Osteocyte (in vitro differentiated cells): ENCODE results near the gene FAN1. TPM values are rescaled to one million over a fixed set of nuclear protein-coding genes. Genes with fewer than 3 reads are reported as not detected.

Experiments
- DNase-seq: peaks from one replicate; pipeline ENCODE4 v3.0.0; 2021; ENCODE audit warnings: mixed read lengths; ENCODE audit not compliant: unreplicated experiment; ENCODE audit errors: extremely low spot score
- H3K27ac Mint-ChIP-seq: one replicate; pipeline ENCODE4 v1.8.0; 2021; ENCODE audit warnings: mild to moderate bottlenecking, mixed read lengths; ENCODE audit not compliant: unreplicated experiment
- H3K27me3 Mint-ChIP-seq: one replicate; pipeline ENCODE4 v1.8.0; 2021; ENCODE audit warnings: mixed read lengths; ENCODE audit not compliant: unreplicated experiment
- H3K36me3 Mint-ChIP-seq: one replicate; pipeline ENCODE4 v1.8.0; 2021; ENCODE audit warnings: mixed read lengths; ENCODE audit not compliant: unreplicated experiment
- H3K4me1 Mint-ChIP-seq: one replicate; pipeline ENCODE4 v1.8.0; 2021; ENCODE audit warnings: mixed read lengths; ENCODE audit not compliant: unreplicated experiment
- H3K4me3 Mint-ChIP-seq: one replicate; pipeline ENCODE4 v1.8.0; 2021; ENCODE audit warnings: mild to moderate bottlenecking, moderate library complexity, mixed read lengths; ENCODE audit not compliant: unreplicated experiment
- H3K9me3 Mint-ChIP-seq: one replicate; pipeline ENCODE4 v1.8.0; 2021; ENCODE audit warnings: mixed read lengths; ENCODE audit not compliant: unreplicated experiment
- total RNA-seq: library from RNA; stranded (reverse); gene quantifications from 2 replicates; pipeline ENCODE4 v1.2.1, GENCODE V29; 2021
- TF ChIP-seq, protein P1 (sequence below): fragments of 200-600 bp; sonication (generic); IDR thresholded peaks from 2 replicates; pipeline ENCODE4 v1.5.0; 2021; ENCODE audit warnings: antibody characterized with exemption, mild to moderate bottlenecking, moderate library complexity

The FAN1 gene
- total RNA-seq, 1 donor from 2014 or later: 21.5 TPM

DNA sequence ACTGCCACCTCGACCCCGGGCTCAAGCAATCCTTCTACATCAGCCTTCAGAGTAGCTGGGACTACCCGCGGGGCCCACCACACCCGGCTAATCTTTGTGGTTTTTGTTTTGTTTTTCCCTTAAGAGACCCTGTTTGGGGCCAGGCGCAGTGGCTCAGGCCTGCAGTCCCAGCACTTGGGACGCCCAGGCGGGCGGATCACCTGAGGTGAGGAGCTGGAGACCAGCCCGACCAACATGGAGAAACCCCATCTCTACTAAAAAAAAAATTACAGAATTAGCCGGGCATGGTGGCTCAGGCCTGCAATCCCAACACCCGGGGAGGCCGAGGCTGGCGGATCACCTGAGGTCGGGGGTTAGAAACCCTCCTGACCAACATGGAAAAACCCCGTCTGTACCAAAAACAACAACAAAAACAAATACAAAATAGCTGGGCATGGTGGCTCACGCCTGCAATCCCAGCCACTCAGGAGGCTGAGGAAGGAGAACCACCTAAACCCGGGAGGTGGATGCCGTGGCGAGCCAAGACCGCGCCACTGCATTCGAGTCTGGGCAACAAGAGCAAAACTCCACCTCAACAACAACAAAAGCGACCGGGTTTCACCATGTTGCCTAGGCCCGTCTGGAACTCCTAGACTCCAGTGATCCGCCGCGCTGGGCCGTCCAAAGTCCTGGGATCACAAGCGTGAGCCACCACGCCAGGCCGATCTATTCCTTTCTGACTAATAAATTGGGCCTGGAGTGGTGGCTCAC, 8.1 kb upstream of the FAN1 start:
- H3K4me3 Mint-ChIP-seq: no peak overlapping the region
- peaks cover 5% of the 10 kb centered on the region for H3K36me3 Mint-ChIP-seq
- no peak overlapping the region for H3K27ac Mint-ChIP-seq
- H3K9me3 Mint-ChIP-seq: no peaks in the 10 kb centered on the region
- no peak for DNase-seq
- H3K4me1 Mint-ChIP-seq: peaks cover 4% of the 10 kb centered on the region
- no peaks in the 10 kb centered on the region for H3K27me3 Mint-ChIP-seq
- TF ChIP-seq, protein P1, sequence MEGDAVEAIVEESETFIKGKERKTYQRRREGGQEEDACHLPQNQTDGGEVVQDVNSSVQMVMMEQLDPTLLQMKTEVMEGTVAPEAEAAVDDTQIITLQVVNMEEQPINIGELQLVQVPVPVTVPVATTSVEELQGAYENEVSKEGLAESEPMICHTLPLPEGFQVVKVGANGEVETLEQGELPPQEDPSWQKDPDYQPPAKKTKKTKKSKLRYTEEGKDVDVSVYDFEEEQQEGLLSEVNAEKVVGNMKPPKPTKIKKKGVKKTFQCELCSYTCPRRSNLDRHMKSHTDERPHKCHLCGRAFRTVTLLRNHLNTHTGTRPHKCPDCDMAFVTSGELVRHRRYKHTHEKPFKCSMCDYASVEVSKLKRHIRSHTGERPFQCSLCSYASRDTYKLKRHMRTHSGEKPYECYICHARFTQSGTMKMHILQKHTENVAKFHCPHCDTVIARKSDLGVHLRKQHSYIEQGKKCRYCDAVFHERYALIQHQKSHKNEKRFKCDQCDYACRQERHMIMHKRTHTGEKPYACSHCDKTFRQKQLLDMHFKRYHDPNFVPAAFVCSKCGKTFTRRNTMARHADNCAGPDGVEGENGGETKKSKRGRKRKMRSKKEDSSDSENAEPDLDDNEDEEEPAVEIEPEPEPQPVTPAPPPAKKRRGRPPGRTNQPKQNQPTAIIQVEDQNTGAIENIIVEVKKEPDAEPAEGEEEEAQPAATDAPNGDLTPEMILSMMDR: no peak

DNA sequence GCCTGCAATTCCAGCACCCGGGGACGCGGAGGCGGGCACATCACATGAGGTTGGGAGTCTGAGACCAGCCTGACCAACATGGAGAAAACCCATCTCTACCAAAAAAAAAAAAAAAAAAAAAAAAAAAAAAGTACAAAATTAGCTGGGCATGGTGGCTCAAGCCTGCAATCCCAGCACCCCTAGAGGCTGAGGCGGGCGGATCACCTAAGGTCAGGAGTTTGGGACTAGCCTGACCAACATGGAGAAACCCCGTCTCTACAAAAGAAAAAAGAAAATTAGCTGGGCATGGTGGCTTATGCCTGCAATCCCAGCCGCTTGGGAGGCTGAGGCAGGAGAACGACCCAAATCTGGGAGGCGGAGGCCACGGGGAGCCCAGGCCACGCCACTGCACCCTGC, 7.5 kb upstream of the FAN1 start:
- no peak for DNase-seq
- no peaks in the 10 kb centered on the region for H3K9me3 Mint-ChIP-seq
- TF ChIP-seq, protein P1: no peak
- no peak overlapping the region for H3K4me3 Mint-ChIP-seq
- H3K27me3 Mint-ChIP-seq: no peaks in the 10 kb centered on the region
- peaks cover 4% of the 10 kb centered on the region for H3K4me1 Mint-ChIP-seq
- peaks cover 5% of the 10 kb centered on the region for H3K36me3 Mint-ChIP-seq
- H3K27ac Mint-ChIP-seq: no peak overlapping the region

DNA sequence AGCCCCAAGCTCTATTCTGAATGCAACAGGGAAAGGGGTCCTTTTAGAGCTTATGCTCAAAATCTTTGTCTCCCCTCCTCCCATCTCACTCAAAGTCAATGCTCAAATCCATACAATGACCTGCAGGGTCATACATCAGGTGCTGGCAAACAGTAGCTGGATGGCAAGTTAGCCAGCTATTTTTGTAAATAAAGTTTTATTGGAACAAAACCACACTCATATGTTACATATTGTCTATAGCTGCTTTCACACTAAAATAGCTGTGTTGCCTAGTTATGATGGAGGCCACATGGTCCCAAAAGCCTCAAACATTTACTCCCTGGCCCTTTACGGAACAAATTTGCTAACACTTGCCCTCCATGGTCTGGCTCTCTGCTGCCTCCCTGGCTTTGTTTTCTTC, 1.8 kb upstream of the FAN1 start:
- H3K27ac Mint-ChIP-seq: no peak overlapping the region
- no peak overlapping the region for H3K4me3 Mint-ChIP-seq
- TF ChIP-seq, protein P1: no peak
- H3K27me3 Mint-ChIP-seq: no peaks in the 10 kb centered on the region
- DNase-seq: peak; percentile 42
- H3K9me3 Mint-ChIP-seq: no peaks in the 10 kb centered on the region
- peaks cover 18% of the 10 kb centered on the region for H3K4me1 Mint-ChIP-seq
- H3K36me3 Mint-ChIP-seq: peaks cover 9% of the 10 kb centered on the region

DNA sequence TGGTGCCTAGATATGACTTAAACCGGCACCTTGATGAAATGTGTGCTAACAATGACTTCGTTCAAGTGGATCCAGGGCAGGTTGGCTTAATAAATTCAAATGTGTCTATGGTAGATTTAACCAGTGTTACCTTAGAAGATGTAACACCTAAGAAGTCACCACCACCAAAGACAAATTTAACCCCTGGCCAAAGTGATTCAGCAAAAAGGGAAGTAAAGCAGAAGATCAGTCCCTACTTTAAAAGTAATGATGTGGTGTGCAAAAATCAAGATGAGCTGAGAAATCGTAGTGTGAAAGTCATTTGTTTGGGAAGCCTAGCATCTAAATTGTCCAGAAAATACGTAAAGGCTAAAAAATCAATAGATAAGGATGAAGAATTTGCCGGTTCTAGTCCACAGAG, 1.1 kb downstream of the FAN1 start:
- H3K27ac Mint-ChIP-seq: no peak overlapping the region
- peaks cover 18% of the 10 kb centered on the region for H3K4me1 Mint-ChIP-seq
- H3K4me3 Mint-ChIP-seq: peak overlapping the region; percentile 94
- peak; percentile 2 for DNase-seq
- peaks cover 22% of the 10 kb centered on the region for H3K36me3 Mint-ChIP-seq
- TF ChIP-seq, protein P1: no peak
- H3K27me3 Mint-ChIP-seq: no peaks in the 10 kb centered on the region
- H3K9me3 Mint-ChIP-seq: no peaks in the 10 kb centered on the region

DNA sequence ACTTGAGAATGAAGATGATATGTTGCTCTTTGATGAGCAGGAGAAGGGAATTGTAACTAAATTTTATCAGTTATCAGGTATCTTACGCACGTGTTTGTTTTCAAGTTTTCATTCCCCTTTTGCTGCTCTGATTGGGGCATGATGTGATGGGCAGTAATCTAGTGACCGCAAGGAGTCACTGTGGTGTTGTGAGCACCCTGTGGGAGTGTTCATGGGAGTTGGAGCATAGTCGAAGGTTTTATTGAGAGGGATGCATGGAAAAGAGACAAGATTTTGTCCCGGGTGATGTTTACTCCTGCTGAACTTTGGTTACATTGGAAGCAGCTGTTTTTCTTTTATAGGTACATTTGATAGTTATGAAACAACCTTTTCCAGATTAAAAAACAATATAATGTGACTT, 2.1 kb downstream of the FAN1 start:
- no peak overlapping the region for H3K4me3 Mint-ChIP-seq
- H3K27ac Mint-ChIP-seq: no peak overlapping the region

More for the DNA sequence above, 2.1 kb downstream of the FAN1 start:
- Mint-ChIP-seq H3K36me3 (peaks cover 23% of the 10 kb centered on the region), H3K27me3 (no peaks in the 10 kb centered on the region), H3K4me1 (peaks cover 18% of the 10 kb centered on the region), H3K9me3 (no peaks in the 10 kb centered on the region)
- TF ChIP-seq, protein P1: no peak
- DNase-seq: peak; percentile 19
